Limb (tissue), 2 donors: Measurements from ENCODE around the gene DENND10.
"Not testable (repeated sequence)": the region's sequence is repeated elsewhere in the genome, so short reads cannot be mapped to it uniquely, and the experiment has no call there.

Source experiments
- DNase-seq, 2 donors: peaks; one replicate each; pipeline ENCODE4 v3.0.0-alpha.2; 2016; ENCODE audit errors: extremely low spot score in 2 of 2

Gene DENND10

GRCh38 chr10:119103903-119104653, at the start of gene DENND10:
DENND10 (plus strand) TSS chr10:119104113; CDS start chr10:119104143, 30 bp downstream.
- DNase-seq = peak; percentile 77 to 95

- DNase-seq = no peak
Measured at GRCh38 chr10:119055472-119055871, 48.4 kb upstream of the DENND10 start.

- no peak for DNase-seq
Measured at GRCh38 chr10:119058010-119058409, 45.9 kb upstream of the DENND10 start.

- DNase-seq = no peak
Measured at GRCh38 chr10:119059557-119059956, 44.4 kb upstream of the DENND10 start.

- DNase-seq = no peak
Measured at GRCh38 chr10:119060107-119060506, 43.8 kb upstream of the DENND10 start.

GRCh38 chr10:119061352-119061751, 42.6 kb upstream of the DENND10 start:
- DNase-seq = no peak

- DNase-seq = no peak
Measured at GRCh38 chr10:119061926-119062325, 42.0 kb upstream of the DENND10 start.

GRCh38 chr10:119070395-119071165, 33.3 kb upstream of the DENND10 start:
- no peak for DNase-seq

- no peak for DNase-seq
Measured at GRCh38 chr10:119073584-119073983, 30.3 kb upstream of the DENND10 start.

- no peak for DNase-seq
Measured at GRCh38 chr10:119078422-119079179, 25.3 kb upstream of the DENND10 start.

GRCh38 chr10:119079599-119080520, 24.1 kb upstream of the DENND10 start:
- DNase-seq = peak in 1 of 2 donors; percentile 73

GRCh38 chr10:119080521-119081259, 23.2 kb upstream of the DENND10 start, which contains the start of gene EIF3A:
EIF3A (minus strand) TSS chr10:119080817; CDS start chr10:119080676, 141 bp downstream.
- DNase-seq = peak; percentile 93 to 96

- no peak for DNase-seq
Measured at GRCh38 chr10:119084896-119085295, 19.0 kb upstream of the DENND10 start.

- DNase-seq = no peak
Measured at GRCh38 chr10:119087271-119087882, 16.5 kb upstream of the DENND10 start.

GRCh38 chr10:119090026-119090795, 13.7 kb upstream of the DENND10 start:
- DNase-seq = no peak

GRCh38 chr10:119090968-119091367, 12.9 kb upstream of the DENND10 start:
- no peak for DNase-seq

- DNase-seq = no peak
Measured at GRCh38 chr10:119095640-119096039, 8.3 kb upstream of the DENND10 start.

GRCh38 chr10:119096641-119097415, 7.1 kb upstream of the DENND10 start:
- DNase-seq = not testable (repeated sequence)
